ENCODE results near the gene FAM20C. TPM values are rescaled to one million over a fixed set of nuclear protein-coding genes. Genes with fewer than 3 reads are reported as not detected.

The FAM20C gene
- total and polyA plus RNA-seq, 2 of the 8 experiments (the other 6 are each of a cell fraction or from before 2014, with no cell fraction given) = 9.5 to 34.8 TPM

DNA sequence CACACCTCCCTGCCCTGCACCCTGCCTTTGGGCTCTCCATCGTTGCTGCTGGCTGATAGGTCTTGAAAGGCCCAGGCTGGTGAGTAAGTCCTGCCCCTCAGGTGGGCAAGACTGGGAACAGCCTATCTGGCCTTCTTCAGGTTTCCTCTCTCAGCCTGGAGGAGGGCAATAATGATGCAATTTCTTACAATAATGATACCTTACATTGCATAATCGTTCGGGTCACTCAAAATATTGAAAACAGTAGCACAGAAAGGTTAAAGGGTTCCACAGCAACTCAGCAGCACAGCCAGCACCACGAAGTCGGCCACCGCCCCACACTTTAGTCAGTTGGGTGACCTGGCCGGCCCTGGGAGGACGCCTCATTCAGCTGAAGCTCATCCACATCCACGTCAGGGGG, 16.0 kb upstream of the FAM20C start (continued):
- TF ChIP-seq EGR1 (IDR thresholded peaks at IDR 0.05; ENCODE audit: borderline replicate concordance, low read depth, low read length) (no peak), CTBP2 (IDR thresholded peaks at IDR 0.05; ENCODE audit: borderline replicate concordance, insufficient read depth, insufficient read length, low read length) (no peak), TEAD4 (IDR thresholded peaks at IDR 0.05; ENCODE audit: low read depth, low read length) (no peak), RFX5 (IDR thresholded peaks at IDR 0.05; ENCODE audit: borderline replicate concordance, low read depth, low read length) (no peak)
